ENCODE measurements around the gene DFFB. TPM values are rescaled to one million over a fixed set of nuclear protein-coding genes. Genes with fewer than 3 reads are reported as not detected.
A peak's percentile ranks its signal among the peaks of the same experiment; 100 is the strongest.

The DFFB gene
- total RNA-seq, 1 donor from 2014 or later, result 4.8 TPM

- no peaks in the 10 kb centered on the region for H4K20me1 ChIP-seq (ENCODE audit: low read depth)
- H3K4me3 ChIP-seq, result no peak overlapping the region
- H3K4me1 ChIP-seq, result peaks cover 4% of the 10 kb centered on the region
- Mint-ChIP-seq H3K27me3 (ENCODE audit: insufficient read depth, low read depth) (peaks cover 21% of the 10 kb centered on the region), H3K4me1 (peaks cover 21% of the 10 kb centered on the region), H3K36me3 (peaks cover 1% of the 10 kb centered on the region), H3K4me3 (no peak overlapping the region), H3K27ac (peak overlapping the region; percentile 34), H3K9me3 (peaks cover 2% of the 10 kb centered on the region)
- no peaks in the 10 kb centered on the region for H3K36me3 ChIP-seq
- H3K27me3 ChIP-seq, result no peaks in the 10 kb centered on the region
- H3K79me2 ChIP-seq (ENCODE audit: low read depth), result no peaks in the 10 kb centered on the region
- H3K9me3 ChIP-seq (ENCODE audit: low read depth), result no peaks in the 10 kb centered on the region
- no peak overlapping the region for H3K27ac ChIP-seq
- peaks cover 9% of the 10 kb centered on the region for H3F3A ChIP-seq (ENCODE audit: low read depth)
- no peak overlapping the region for H3K4me2 ChIP-seq
- DNase-seq (ENCODE audit: low spot score), result no peak
- H3K9ac ChIP-seq, result no peak overlapping the region
- H2AFZ ChIP-seq (replicated peaks), result no peak overlapping the region
- TF ChIP-seq EZH2 (IDR thresholded peaks at IDR 0.05), result no peak
- TF ChIP-seq CTCF (IDR thresholded peaks at IDR 0.05), result no peak
- TF ChIP-seq EZH2phosphoT487 (IDR thresholded peaks at IDR 0.05), result no peak
These were observed 67.0 kb downstream of the DFFB start for GRCh38 chr1:3924186-3924824.

DNA sequence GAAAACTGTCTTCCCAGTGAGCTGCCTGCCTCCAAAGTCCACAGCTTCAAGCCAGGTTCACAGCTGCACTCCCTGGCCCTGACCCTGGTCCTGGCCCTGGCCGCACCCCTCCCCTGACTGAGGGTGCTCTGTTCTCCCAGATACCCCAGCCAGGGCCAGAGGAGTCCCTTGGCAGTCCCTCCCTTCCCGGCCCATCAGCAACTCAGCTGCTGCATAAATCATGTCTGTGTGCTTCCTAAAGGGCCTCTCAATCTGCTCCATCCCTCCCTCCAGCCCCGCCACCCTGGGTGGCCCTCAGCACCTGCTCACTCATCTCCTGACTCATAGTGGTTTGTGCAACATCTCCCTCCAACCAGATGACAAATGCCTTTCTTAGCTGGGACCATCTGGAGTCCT, 67.5 kb downstream of the DFFB start:
- Histone ChIP-seq H3K27me3 (no peaks in the 10 kb centered on the region), H3F3A (ENCODE audit: low read depth) (peaks cover 12% of the 10 kb centered on the region), H3K4me3 (no peak overlapping the region), H3K79me2 (ENCODE audit: low read depth) (no peaks in the 10 kb centered on the region), H4K20me1 (ENCODE audit: low read depth) (no peaks in the 10 kb centered on the region), H3K36me3 (no peaks in the 10 kb centered on the region), H3K9ac (no peak overlapping the region), H3K4me1 (peaks cover 4% of the 10 kb centered on the region), H3K4me2 (no peak overlapping the region), H2AFZ (replicated peaks) (no peak overlapping the region), H3K9me3 (ENCODE audit: low read depth) (no peaks in the 10 kb centered on the region), H3K27ac (no peak overlapping the region)
- DNase-seq (ENCODE audit: low spot score), result no peak
- TF ChIP-seq CTCF (IDR thresholded peaks at IDR 0.05) (no peak), EZH2 (IDR thresholded peaks at IDR 0.05) (no peak), EZH2phosphoT487 (IDR thresholded peaks at IDR 0.05) (no peak)
- H3K27ac Mint-ChIP-seq, result no peak overlapping the region
- peaks cover 5% of the 10 kb centered on the region for H3K9me3 Mint-ChIP-seq
- peaks cover 1% of the 10 kb centered on the region for H3K36me3 Mint-ChIP-seq
- peaks cover 23% of the 10 kb centered on the region for H3K4me1 Mint-ChIP-seq
- H3K4me3 Mint-ChIP-seq, result no peak overlapping the region
- peaks cover 25% of the 10 kb centered on the region for H3K27me3 Mint-ChIP-seq (ENCODE audit: insufficient read depth, low read depth)

DNA sequence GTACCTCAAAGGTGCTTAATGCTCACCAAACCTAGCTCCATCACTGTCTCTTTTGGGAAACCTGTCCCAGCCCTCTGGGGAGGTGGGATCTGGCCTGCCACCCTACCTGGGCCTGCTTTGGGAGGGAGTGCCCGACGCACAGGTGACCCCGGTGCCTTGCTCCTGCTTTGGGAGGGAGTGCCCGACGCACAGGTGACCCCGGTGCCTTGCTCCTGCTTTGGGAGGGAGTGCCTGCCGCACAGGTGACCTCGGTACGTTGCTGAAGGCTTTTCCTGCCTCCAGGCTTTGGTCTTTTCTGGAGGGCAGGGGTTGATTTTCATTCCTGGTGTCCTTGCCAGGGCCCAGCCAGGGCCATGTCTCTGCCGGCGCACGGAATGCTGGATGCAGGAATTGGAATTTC, 68.0 kb downstream of the DFFB start:
- Mint-ChIP-seq H3K36me3 (peaks cover 1% of the 10 kb centered on the region), H3K9me3 (peaks cover 8% of the 10 kb centered on the region), H3K27ac (no peak overlapping the region), H3K27me3 (ENCODE audit: insufficient read depth, low read depth) (peaks cover 27% of the 10 kb centered on the region), H3K4me3 (no peak overlapping the region), H3K4me1 (peaks cover 23% of the 10 kb centered on the region)
- Histone ChIP-seq H3K4me1 (peaks cover 4% of the 10 kb centered on the region), H3K27me3 (no peaks in the 10 kb centered on the region), H3K9me3 (ENCODE audit: low read depth) (no peaks in the 10 kb centered on the region), H3K79me2 (ENCODE audit: low read depth) (no peaks in the 10 kb centered on the region), H3K9ac (no peak overlapping the region), H3K4me3 (no peak overlapping the region), H4K20me1 (ENCODE audit: low read depth) (no peaks in the 10 kb centered on the region), H3K36me3 (no peaks in the 10 kb centered on the region), H3F3A (ENCODE audit: low read depth) (peaks cover 15% of the 10 kb centered on the region), H3K27ac (no peak overlapping the region), H3K4me2 (no peak overlapping the region), H2AFZ (replicated peaks) (no peak overlapping the region)
- no peak for TF ChIP-seq EZH2phosphoT487 (IDR thresholded peaks at IDR 0.05)
- no peak for TF ChIP-seq CTCF (IDR thresholded peaks at IDR 0.05)
- no peak for TF ChIP-seq EZH2 (IDR thresholded peaks at IDR 0.05)
- no peak for DNase-seq (ENCODE audit: low spot score)

All from neural progenitor cell (in vitro differentiated cells).